ENCODE measurements around the gene ARHGAP45.

DNA sequence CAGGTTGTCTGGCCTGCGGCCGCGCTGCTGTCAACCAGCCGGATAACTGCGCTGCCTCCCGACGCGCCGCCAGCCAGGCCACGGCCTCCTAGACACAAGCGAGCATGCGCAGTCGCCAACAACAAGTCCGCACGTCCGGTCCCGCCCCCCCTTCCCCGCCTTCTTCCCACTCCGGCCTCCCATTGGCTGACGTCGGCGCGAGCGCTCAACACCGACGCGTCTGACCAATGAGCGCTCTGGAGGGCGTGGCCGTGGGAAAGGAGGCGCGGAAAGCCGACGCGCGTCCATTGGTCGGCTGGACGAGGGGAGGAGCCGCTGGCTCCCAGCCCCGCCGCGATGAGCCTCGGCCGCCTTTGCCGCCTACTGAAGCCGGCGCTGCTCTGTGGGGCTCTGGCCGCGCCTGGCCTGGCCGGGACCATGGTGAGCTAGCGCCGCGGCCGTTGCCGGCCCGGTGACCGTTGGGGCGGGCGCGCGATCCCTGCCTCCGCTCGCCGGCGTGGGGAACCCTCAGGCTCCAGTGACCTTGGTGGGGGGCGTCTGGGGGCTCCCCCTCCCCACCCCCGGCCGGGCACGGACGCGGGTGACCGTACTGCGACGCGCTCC lies 36.8 kb downstream of the ARHGAP45 start, which contains the start of gene GPX4:
- TF ChIP-seq, protein P1, sequence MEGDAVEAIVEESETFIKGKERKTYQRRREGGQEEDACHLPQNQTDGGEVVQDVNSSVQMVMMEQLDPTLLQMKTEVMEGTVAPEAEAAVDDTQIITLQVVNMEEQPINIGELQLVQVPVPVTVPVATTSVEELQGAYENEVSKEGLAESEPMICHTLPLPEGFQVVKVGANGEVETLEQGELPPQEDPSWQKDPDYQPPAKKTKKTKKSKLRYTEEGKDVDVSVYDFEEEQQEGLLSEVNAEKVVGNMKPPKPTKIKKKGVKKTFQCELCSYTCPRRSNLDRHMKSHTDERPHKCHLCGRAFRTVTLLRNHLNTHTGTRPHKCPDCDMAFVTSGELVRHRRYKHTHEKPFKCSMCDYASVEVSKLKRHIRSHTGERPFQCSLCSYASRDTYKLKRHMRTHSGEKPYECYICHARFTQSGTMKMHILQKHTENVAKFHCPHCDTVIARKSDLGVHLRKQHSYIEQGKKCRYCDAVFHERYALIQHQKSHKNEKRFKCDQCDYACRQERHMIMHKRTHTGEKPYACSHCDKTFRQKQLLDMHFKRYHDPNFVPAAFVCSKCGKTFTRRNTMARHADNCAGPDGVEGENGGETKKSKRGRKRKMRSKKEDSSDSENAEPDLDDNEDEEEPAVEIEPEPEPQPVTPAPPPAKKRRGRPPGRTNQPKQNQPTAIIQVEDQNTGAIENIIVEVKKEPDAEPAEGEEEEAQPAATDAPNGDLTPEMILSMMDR (conservative IDR thresholded peaks at IDR 0.05; ENCODE audit: low read depth, low read length) = no peak
- no peak for TF ChIP-seq EZH2 (IDR thresholded peaks at IDR 0.05; ENCODE audit: low read length, unreplicated experiment)
